ENCODE data around the gene GALK1. TPM values are rescaled to one million over a fixed set of nuclear protein-coding genes. Genes with fewer than 3 reads are reported as not detected.
"Not testable (repeated sequence)": the region's sequence is repeated elsewhere in the genome, so short reads cannot be mapped to it uniquely, and the experiment has no call there.

Gene GALK1
- total RNA-seq, 1 donor from 2014 or later, result 96.2 TPM

DNA sequence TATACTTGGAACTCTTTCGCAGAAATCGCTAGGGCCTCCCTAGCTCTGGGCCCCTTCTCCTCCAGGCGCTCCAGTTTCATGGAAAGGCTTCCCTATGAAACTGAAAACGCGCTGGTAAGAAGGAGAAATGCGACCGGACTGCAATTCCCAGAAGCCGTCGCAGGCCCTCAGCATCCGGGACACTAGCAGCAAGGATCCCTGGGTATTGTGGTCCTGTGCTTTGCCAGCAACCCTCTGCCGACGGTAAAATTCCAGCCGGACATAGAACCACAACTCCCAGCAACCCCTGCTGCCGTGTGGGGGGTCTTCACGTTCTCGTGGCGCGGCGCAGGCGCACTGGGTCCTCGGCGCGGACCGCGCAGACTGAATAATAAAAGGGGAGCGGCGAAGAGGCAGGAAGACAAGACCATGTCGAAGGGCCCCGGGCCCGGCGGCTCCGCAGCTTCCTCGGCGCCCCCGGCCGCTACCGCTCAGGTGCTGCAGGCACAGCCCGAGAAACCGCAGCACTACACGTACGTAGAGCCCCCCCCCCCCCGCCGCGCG lies 19.6 kb upstream of the GALK1 start, which contains the start of gene UNK:
UNK (plus strand) TSS at position 334 of the 543 bp plus-strand sequence; CDS start at position 409, 75 bp downstream.
- peak; percentile 100 for DNase-seq (ENCODE audit: low read depth in 2 of 2)

DNA sequence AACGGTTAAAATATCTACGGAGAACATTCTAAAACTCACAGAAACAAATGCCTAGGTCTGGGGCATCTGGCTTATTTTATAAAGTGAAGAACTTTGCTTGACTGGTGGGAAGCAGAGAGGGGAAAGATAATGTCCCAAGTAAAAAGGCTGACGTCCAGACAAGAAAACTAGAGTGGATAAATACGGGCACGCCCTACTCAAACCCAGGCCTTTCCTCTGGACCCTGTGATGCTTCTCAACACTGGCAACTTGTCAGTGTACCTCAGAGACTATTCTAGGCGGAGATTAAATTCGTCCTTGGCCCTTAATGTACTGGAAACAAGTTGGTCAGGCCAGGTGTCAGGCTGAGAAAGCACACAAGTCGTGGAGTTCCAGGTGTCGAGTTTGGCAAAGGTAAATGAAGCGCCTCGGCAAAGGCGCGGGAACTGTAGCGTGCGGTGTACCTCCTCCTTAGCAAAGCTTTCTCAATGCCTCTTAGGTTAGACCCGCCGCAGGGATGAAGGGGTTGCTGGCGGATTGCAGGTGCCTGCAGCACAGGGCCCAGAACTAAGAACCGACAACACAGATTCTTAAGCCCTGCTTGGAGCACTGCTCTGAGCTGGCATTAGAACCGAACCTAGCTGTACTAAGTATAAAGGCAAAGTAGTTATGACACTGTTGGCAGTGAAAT lies 18.9 kb upstream of the GALK1 start:
- no peak for DNase-seq (ENCODE audit: low read depth in 2 of 2)

GRCh38 chr17:75783069-75783783 lies 18.2 kb upstream of the GALK1 start:
- peak; percentile 68 to 83 for DNase-seq (ENCODE audit: low read depth in 2 of 2)

DNA sequence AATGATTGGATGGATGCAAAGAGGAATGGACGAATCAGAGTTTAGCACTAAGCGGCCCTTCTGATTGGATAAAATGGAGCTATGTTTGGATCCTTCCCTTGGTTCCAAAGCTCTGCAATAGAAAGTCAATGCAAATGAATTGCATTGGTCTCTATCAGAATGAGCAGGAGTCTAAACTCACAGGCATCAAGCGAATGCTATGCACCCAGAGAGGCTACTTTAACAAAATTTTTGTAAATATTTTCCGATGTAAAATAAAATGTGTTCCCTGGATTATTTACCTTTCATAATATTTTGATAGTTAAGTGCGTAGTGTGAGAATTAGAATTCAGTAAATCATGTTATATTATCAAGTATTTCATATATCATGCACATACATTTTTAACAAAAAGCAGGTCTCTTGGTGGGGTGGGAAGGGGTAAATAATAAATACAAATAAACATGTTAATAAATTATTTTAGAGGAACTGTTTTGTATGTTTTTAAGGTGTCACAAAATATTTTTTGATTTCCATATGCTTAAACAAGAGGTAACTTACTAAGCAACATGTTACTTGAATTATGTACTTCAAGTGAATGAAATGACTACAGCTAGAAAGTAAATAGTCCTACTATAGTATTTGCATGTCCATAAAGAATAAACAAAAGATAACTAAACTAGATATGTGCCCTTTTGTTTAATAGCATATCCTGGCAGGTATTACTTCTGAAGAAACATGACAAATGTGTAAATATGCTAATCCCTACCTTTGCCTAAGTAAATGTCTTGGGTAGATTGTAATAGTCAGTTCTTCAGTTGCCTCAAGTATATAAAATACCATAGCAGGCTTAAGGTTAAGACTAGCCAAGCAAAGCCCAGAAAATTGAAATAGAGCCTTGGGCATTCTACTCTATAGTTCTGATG lies 15.2 kb upstream of the GALK1 start:
- DNase-seq (ENCODE audit: low read depth in 2 of 2), result no peak

GRCh38 chr17:75779250-75779986 lies 14.4 kb upstream of the GALK1 start:
- DNase-seq (ENCODE audit: low read depth in 2 of 2), result peak; percentile 100

DNA sequence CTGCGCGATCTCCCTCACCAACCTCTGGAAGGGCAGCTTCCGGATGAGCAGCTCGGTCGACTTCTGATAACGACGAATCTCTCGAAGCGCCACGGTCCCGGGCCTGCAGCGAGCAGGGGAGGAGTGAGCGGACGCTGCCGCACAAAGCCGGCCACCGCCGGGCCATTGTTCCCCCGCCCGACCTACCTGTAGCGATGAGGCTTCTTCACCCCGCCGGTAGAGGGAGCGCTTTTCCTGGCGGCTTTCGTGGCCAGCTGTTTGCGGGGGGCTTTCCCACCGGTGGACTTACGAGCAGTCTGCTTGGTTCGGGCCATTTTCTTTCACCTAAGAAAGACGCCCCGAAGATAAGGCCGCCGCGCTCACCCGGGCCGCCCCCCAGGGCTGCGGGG lies 13.9 kb upstream of the GALK1 start:
- DNase-seq (ENCODE audit: low read depth in 2 of 2), result no peak

DNA sequence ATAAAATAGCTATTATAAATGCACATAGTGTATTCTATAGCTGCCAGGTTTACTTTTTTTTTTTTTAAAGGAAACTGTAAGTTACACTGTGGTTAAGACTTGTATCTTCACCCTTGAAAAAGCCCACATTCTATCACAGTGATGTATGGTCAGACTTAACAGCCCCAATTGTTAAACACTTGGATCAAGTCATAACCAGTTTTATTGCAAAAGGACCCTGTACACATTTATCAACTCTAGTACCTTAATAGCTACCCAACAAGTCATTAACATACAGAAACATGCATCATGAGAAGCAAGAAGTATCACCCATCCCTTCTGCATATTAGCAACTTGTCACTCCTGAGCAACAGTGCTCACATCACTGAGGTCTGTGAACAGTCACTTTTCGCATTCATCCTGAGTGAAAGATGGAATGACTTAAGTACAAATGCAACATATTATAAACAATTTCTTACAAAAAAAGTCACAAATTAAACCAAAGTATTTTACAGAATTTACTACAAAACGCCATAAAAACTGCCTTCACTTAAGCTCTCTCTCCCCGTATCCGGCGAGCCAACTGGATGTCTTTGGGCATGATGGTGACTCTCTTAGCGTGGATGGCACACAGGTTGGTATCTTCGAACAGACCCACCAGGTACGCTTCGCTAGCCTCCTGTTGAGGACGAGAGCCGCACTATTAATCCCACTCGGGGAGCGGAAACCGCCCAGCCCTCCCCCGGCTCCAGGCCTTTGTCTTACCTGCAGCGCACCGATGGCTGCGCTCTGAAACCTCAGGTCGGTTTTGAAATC lies 13.3 kb upstream of the GALK1 start:
- not testable (repeated sequence) for DNase-seq (ENCODE audit: low read depth in 2 of 2)

DNA sequence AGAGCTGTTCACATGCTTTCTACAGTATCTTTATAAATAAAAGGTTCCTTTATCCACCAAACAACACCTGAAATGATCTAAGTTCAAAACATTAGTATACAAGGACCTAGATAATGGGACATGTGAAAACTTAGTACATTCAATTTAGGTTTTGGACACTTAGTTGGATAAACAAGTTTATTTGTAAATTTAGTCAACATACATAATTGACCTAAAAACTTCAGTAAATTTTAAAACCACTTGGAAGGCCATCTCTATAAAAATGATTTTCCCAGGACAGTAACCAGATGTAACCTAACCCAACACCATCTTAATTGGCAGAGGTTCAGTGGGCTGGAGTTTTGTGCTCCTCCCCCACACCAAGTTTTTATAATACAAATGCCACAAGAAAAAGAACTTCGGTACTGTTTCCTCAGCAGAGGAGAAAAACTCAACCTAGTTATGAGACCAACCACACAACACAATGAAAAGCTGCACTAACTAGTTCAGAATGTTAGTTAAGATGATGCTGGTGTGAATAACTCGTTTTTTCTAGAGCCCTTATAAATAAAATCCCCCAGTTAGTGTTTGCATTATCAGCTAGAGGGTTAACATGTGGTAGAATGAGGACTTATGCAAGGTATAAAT lies 12.4 kb upstream of the GALK1 start:
- DNase-seq (ENCODE audit: low read depth in 2 of 2), result no peak

- DNase-seq (ENCODE audit: low read depth in 2 of 2), result no peak
Measured at GRCh38 chr17:75776386-75777295, 11.6 kb upstream of the GALK1 start.

GRCh38 chr17:75774991-75775668 lies 10.1 kb upstream of the GALK1 start:
- peak in 1 of 2 donors; percentile 28 for DNase-seq (ENCODE audit: low read depth in 2 of 2)

DNA sequence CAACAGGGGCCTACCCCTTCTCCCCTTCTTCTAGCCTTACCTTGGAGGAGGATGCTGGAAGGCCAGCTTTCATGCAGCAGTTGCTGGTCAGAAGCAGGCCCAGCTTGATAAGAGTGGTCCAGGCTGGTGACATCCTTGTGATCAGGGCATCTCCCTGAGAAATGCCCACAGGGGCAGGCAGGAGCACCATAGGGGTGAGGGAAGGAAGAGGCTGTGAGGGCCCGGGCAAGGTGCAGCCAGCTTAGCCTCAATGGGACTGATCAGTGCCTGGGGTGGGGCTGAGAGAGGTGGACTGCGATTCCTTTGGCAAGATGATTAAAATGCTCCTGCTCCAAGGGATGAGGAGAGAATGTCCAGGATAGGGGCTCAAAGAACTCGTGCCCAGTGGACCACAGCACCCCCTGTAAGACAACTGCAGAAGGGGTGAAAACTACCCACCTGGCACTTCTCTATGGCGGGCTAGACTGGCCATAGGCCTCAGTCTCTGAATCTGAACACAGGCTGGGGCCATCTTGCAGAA lies 9.5 kb upstream of the GALK1 start:
- DNase-seq (ENCODE audit: low read depth in 2 of 2), result no peak

- DNase-seq (ENCODE audit: low read depth in 2 of 2), result no peak
Measured at GRCh38 chr17:75773808-75774470, 8.9 kb upstream of the GALK1 start.

DNA sequence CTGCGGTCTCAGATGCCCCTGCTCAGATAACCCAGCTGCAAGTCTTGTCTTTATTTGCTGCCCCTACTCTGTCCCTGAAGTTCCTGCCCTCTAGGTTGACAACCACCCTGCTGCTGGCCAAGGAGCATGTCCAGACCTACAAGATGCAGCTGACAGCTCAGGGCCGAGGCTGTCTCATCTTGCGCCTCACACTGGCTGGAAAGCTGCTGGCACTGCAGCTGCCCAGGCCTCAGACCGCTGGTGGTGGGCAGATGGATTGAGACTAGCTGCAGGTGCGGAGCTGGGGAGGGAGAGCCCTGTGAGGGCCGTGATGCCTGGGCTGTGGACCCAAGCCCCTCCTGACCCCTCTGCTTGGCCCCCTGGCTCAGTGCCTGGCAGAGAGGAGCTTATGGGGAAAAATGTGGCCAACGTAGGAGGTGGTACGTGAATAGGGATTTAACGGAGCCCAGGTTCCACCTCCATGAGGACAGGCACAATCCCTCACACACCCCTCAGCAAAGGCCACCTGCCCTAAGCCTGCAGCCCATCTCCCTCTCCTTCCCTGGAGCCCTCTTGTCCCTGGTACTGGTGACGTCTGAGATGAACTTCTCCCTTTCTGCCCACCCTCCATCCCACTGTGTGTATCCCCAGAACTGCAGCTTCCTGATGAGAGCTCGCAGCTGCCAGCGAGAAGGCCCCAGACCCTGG lies 8.3 kb upstream of the GALK1 start:
- no peak for DNase-seq (ENCODE audit: low read depth in 2 of 2)

- peak in 1 of 2 donors; percentile 52 for DNase-seq (ENCODE audit: low read depth in 2 of 2)
Measured at GRCh38 chr17:75771334-75772281, 6.6 kb upstream of the GALK1 start.

DNA sequence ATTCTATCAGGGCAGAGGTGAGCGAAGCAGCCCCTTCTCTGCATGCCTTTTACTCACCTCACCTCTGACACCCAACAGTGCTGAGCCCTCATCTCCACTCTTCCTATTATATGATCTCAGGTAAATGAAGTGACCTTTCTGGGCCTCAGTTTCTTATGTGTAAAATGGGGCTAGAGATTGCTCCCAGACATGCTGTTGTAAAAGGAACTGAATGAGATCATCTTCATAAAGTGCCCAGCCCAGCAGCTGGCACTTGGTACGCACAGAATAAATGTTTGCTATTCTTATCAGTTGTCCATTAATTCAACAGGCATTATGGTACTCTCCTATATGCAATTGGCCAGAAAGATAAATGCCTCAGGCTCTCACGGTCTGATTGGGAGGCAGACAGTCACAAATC lies 4.5 kb upstream of the GALK1 start:
- DNase-seq (ENCODE audit: low read depth in 2 of 2), result no peak

GRCh38 chr17:75767881-75768280 lies 2.9 kb upstream of the GALK1 start:
- no peak for DNase-seq (ENCODE audit: low read depth in 2 of 2)

Measured in dermis microvascular lymphatic vessel endothelial cell (primary cell).